ENCODE results near the gene NSRP1.

The NSRP1 gene

GRCh38 chr17:30232824-30233427, 116.3 kb downstream of the NSRP1 start:
- no peak overlapping the region for H3K9ac ChIP-seq (ENCODE audit: low read length)
- no peaks in the 10 kb centered on the region for H3K79me2 ChIP-seq (ENCODE audit: low read length)
- H3K27me3 ChIP-seq (replicated peaks; ENCODE audit: insufficient read depth, low read length): peaks cover 30% of the 10 kb centered on the region
- no peaks in the 10 kb centered on the region for H3K36me3 ChIP-seq (replicated peaks; ENCODE audit: insufficient read depth, low read length)
- DNase-seq: no peak
- H2AFZ ChIP-seq (ENCODE audit: low read length): no peak overlapping the region
- no peaks in the 10 kb centered on the region for H3K9me3 ChIP-seq (replicated peaks; ENCODE audit: insufficient read depth, low read length)
- H3K4me2 ChIP-seq (ENCODE audit: low read depth, low read length): no peak overlapping the region
- H3K4me1 ChIP-seq (ENCODE audit: low read length): no peaks in the 10 kb centered on the region
- no peak overlapping the region for H3K4me3 ChIP-seq (ENCODE audit: low read length)
- TF ChIP-seq EZH2phosphoT487 (IDR thresholded peaks at IDR 0.05; ENCODE audit: low read length) (no peak), CTCF (IDR thresholded peaks at IDR 0.05; ENCODE audit: low read length) (no peak), EZH2 (optimal IDR thresholded peaks at IDR 0.05; ENCODE audit: low read depth, low read length) (no peak)
- no peak overlapping the region for H3K27ac ChIP-seq (ENCODE audit: low read length)
- H3F3A ChIP-seq (ENCODE audit: insufficient read depth, low read length): no peaks in the 10 kb centered on the region
- no peaks in the 10 kb centered on the region for H3K9me2 ChIP-seq (replicated peaks; ENCODE audit: insufficient read depth, low read length)
- H4K20me1 ChIP-seq (ENCODE audit: insufficient read depth, low read length): no peaks in the 10 kb centered on the region

- Histone ChIP-seq H3K9me2 (replicated peaks; ENCODE audit: insufficient read depth, low read length) (no peaks in the 10 kb centered on the region), H4K20me1 (ENCODE audit: insufficient read depth, low read length) (no peaks in the 10 kb centered on the region), H3K9me3 (replicated peaks; ENCODE audit: insufficient read depth, low read length) (no peaks in the 10 kb centered on the region), H3K36me3 (replicated peaks; ENCODE audit: insufficient read depth, low read length) (no peaks in the 10 kb centered on the region), H3F3A (ENCODE audit: insufficient read depth, low read length) (no peaks in the 10 kb centered on the region), H3K4me2 (ENCODE audit: low read depth, low read length) (no peak overlapping the region), H3K4me1 (ENCODE audit: low read length) (no peaks in the 10 kb centered on the region), H3K79me2 (ENCODE audit: low read length) (no peaks in the 10 kb centered on the region), H2AFZ (ENCODE audit: low read length) (no peak overlapping the region), H3K4me3 (ENCODE audit: low read length) (no peak overlapping the region), H3K27ac (ENCODE audit: low read length) (no peak overlapping the region), H3K27me3 (replicated peaks; ENCODE audit: insufficient read depth, low read length) (peaks cover 30% of the 10 kb centered on the region), H3K9ac (ENCODE audit: low read length) (no peak overlapping the region)
- TF ChIP-seq EZH2phosphoT487 (IDR thresholded peaks at IDR 0.05; ENCODE audit: low read length) (no peak), EZH2 (optimal IDR thresholded peaks at IDR 0.05; ENCODE audit: low read depth, low read length) (no peak), CTCF (IDR thresholded peaks at IDR 0.05; ENCODE audit: low read length) (no peak)
- DNase-seq: no peak
Observed at GRCh38 chr17:30234296-30234695, 117.7 kb downstream of the NSRP1 start.

- DNase-seq: peak; percentile 38
- H3K9me3 ChIP-seq (replicated peaks; ENCODE audit: insufficient read depth, low read length): no peaks in the 10 kb centered on the region
- H3K36me3 ChIP-seq (replicated peaks; ENCODE audit: insufficient read depth, low read length): no peaks in the 10 kb centered on the region
- no peaks in the 10 kb centered on the region for H3K79me2 ChIP-seq (ENCODE audit: low read length)
- no peaks in the 10 kb centered on the region for H4K20me1 ChIP-seq (ENCODE audit: insufficient read depth, low read length)
- no peak for TF ChIP-seq EZH2 (optimal IDR thresholded peaks at IDR 0.05; ENCODE audit: low read depth, low read length)
- TF ChIP-seq EZH2phosphoT487 (IDR thresholded peaks at IDR 0.05; ENCODE audit: low read length): no peak
- TF ChIP-seq CTCF (IDR thresholded peaks at IDR 0.05; ENCODE audit: low read length): no peak
- peak overlapping the region; percentile 86 for H3K4me2 ChIP-seq (ENCODE audit: low read depth, low read length)
- H3K27ac ChIP-seq (ENCODE audit: low read length): no peak overlapping the region
- no peaks in the 10 kb centered on the region for H3K9me2 ChIP-seq (replicated peaks; ENCODE audit: insufficient read depth, low read length)
- peaks cover 30% of the 10 kb centered on the region for H3K27me3 ChIP-seq (replicated peaks; ENCODE audit: insufficient read depth, low read length)
- no peak overlapping the region for H3K9ac ChIP-seq (ENCODE audit: low read length)
- H3K4me3 ChIP-seq (ENCODE audit: low read length): peak overlapping the region; percentile 49
- H3F3A ChIP-seq (ENCODE audit: insufficient read depth, low read length): no peaks in the 10 kb centered on the region
- no peaks in the 10 kb centered on the region for H3K4me1 ChIP-seq (ENCODE audit: low read length)
- 0 out of 2 replicates have a peak overlapping the region, but pooled peaks have one; percentile 23 for H2AFZ ChIP-seq (ENCODE audit: low read length)
Observed at GRCh38 chr17:30234964-30235363, 118.3 kb downstream of the NSRP1 start.
